Measurements from ENCODE around the gene CD7. TPM values are rescaled to one million over a fixed set of nuclear protein-coding genes. Genes with fewer than 3 reads are reported as not detected.

CD7 gene
- total RNA-seq, 1 donor from 2014 or later = not detected

DNA sequence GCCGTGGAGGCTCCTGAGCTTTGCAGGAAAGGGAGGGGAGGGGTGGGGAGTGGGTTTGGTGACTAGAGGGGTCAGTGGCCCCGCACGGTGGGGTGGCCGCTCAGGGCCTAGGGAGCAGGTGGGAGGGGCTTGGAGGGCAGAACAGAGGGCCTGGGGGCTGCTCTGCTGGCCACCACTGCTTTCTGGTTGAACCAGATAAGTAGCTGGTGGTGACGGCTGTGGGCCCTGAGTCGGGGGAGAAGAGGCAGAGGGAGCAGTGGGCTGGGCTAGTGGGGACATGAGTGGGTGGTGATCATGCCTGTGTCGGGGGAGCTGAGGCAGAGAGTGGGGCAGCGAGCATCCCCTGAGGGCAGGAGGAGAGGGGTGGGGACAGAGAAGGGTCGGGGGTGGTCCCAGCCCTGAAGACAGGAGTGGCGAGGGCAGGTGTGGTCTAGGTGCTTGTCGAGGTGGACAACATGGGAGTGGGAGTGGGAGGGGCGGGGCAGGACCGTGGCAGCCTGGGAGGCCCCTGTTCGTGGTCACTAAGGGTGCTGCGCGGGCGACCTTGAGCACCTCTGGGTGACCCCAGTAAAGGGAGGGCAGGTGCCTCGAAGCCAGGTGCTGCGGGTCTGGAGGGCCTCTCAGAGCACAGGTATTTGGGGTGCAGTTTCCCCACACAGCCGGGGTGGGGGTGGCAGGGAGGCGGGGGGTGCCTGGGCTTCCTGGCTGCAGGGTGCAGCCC lies 6.3 kb upstream of the CD7 start:
- H3K9me3 Mint-ChIP-seq (ENCODE audit: unreplicated experiment) = no peaks in the 10 kb centered on the region
- no peak overlapping the region for H3K4me3 Mint-ChIP-seq (ENCODE audit: unreplicated experiment)

DNA sequence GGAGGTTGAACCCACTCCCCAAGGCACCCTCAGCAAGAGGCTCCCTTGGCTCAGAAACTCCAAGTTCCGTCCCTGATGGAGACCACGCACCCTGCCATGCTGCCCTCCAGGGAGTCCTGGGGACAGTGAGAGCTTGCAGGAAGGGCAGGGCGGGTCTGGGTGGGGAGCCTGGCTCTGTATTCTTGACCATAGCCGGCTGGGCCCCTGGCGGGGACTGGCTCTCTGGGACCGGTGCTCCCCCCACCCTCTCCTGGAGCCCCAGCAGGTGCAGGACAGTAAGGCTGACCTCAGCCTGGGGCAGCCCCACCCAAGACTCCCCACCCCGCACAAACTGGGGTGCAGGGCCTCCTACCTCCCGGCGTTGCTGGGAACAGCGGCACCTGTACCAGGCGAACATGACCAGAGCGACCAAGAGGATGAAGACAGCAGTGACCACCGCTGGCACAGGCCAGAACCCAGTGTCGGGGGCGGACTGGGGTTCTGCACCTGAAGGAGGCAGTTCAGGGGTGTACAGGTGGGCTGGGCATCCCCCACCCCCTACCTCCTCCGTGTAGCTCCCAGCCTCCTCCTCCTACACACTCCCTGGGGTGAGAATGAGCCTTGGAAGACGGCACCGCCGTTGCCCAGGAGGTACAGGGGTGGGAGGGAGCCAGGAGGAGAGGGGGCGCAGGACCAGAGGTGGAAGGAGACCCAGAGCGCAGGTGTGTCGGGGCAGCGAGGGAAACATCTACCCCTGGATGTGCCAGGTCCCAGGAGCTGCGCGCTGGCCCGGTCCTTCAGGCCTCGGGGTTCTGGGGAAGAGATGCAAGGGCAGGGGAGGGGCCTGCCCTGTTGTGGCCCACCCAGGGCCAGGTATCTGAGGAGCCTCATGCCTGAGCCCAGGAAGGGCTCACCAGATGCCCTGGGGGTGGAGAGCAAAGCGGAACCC lies 5.4 kb upstream of the CD7 start:
- TF ChIP-seq, protein P1, sequence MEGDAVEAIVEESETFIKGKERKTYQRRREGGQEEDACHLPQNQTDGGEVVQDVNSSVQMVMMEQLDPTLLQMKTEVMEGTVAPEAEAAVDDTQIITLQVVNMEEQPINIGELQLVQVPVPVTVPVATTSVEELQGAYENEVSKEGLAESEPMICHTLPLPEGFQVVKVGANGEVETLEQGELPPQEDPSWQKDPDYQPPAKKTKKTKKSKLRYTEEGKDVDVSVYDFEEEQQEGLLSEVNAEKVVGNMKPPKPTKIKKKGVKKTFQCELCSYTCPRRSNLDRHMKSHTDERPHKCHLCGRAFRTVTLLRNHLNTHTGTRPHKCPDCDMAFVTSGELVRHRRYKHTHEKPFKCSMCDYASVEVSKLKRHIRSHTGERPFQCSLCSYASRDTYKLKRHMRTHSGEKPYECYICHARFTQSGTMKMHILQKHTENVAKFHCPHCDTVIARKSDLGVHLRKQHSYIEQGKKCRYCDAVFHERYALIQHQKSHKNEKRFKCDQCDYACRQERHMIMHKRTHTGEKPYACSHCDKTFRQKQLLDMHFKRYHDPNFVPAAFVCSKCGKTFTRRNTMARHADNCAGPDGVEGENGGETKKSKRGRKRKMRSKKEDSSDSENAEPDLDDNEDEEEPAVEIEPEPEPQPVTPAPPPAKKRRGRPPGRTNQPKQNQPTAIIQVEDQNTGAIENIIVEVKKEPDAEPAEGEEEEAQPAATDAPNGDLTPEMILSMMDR (IDR thresholded peaks at IDR 0.05; ENCODE audit: unreplicated experiment) = no peak
- Mint-ChIP-seq H3K27me3 (ENCODE audit: unreplicated experiment) (peaks cover 7% of the 10 kb centered on the region), H3K36me3 (ENCODE audit: low read depth, unreplicated experiment) (no peaks in the 10 kb centered on the region), H3K4me3 (ENCODE audit: unreplicated experiment) (no peak overlapping the region), H3K9me3 (ENCODE audit: unreplicated experiment) (no peaks in the 10 kb centered on the region), H3K4me1 (ENCODE audit: unreplicated experiment) (peaks cover 2% of the 10 kb centered on the region), H3K27ac (ENCODE audit: unreplicated experiment) (no peak overlapping the region)
- DNase-seq (ENCODE audit: low spot score) = no peak

More for the DNA sequence above, 6.3 kb upstream of the CD7 start:
- Mint-ChIP-seq H3K36me3 (ENCODE audit: low read depth, unreplicated experiment) (no peaks in the 10 kb centered on the region), H3K27ac (ENCODE audit: unreplicated experiment) (no peak overlapping the region), H3K27me3 (ENCODE audit: unreplicated experiment) (peaks cover 7% of the 10 kb centered on the region), H3K4me1 (ENCODE audit: unreplicated experiment) (peaks cover 2% of the 10 kb centered on the region)
- no peak for DNase-seq (ENCODE audit: low spot score)
- TF ChIP-seq, protein P1 (IDR thresholded peaks at IDR 0.05; ENCODE audit: unreplicated experiment) = no peak

DNA sequence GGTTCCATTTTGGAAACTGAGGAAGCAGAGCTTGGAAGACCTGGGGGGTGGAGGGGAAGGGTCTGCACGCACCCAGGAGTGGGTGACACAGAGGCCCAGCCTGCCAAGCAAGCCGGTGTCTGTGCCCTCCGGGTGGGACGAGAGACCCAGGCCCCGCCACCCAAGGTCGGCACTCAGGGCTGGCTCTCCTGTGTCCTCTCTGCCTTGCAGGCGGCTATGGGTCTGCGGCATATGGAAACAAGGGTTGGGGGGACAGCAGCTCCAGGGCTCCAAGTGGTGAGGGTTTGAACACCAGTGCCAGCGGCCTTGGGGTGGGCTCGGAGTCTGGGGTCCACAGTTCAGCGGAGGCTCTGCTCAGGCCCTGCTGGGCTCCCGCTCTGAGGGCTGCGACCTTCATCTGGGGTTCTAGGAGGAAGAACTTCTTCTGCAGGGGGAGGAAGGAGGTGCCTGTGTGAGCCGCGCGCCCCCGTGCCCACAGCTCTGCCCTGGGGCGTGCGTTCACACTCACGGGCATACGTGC lies 4.6 kb upstream of the CD7 start:
- Mint-ChIP-seq H3K4me1 (ENCODE audit: unreplicated experiment) (peaks cover 2% of the 10 kb centered on the region), H3K27me3 (ENCODE audit: unreplicated experiment) (peaks cover 7% of the 10 kb centered on the region), H3K27ac (ENCODE audit: unreplicated experiment) (no peak overlapping the region), H3K36me3 (ENCODE audit: low read depth, unreplicated experiment) (no peaks in the 10 kb centered on the region), H3K4me3 (ENCODE audit: unreplicated experiment) (no peak overlapping the region), H3K9me3 (ENCODE audit: unreplicated experiment) (no peaks in the 10 kb centered on the region)
- DNase-seq (ENCODE audit: low spot score) = no peak
- TF ChIP-seq, protein P1 (IDR thresholded peaks at IDR 0.05; ENCODE audit: unreplicated experiment) = no peak

DNA sequence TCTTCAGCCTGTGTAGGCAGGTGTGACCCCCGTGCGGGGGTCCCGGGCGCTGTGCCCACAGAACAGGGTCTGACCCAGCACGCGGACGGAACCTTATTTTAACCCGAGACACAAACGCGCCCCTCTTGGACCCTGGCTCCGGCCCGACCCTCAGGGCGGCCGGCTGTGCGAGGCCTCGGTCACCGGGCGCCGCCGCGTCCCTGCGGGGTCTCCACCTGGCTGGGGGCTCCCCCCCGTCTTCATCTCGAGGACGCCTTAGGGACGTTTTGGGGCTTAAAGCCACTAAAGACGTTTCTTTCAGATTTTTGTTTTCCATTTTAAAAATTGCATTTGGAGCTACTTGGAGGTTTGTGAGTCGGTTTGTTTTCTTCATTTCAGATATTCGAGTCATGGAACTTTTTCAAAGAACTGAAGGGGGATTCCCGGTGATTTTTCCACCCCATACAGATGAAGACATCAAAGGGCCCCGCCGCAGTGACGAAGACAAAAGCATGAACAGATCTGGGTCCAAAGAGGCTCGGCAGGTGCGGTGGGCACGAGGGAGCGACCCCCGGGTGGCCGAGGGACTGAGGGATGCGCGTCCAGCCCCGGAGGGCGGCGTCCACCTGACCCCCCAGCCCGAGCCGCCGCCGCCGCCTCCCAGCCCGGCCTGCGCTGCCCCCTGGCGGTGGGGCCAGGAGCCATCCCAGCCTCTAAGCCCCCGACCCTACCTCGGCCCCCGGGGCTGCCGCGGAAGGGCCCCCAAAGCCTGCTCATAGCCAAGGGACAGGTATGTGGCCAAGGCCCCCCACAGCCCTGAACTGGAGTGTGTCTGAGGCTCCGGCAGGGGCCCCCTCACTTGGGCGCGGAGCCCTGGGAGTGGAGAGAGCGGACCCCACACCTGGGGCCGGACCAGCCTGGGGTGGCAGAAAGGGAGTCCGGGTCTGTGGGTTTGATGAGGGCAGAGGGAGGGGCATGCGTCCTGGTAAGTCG lies 3.8 kb upstream of the CD7 start:
- Mint-ChIP-seq H3K27me3 (ENCODE audit: unreplicated experiment) (peaks cover 7% of the 10 kb centered on the region), H3K36me3 (ENCODE audit: low read depth, unreplicated experiment) (no peaks in the 10 kb centered on the region), H3K4me3 (ENCODE audit: unreplicated experiment) (no peak overlapping the region), H3K4me1 (ENCODE audit: unreplicated experiment) (peaks cover 2% of the 10 kb centered on the region), H3K27ac (ENCODE audit: unreplicated experiment) (no peak overlapping the region), H3K9me3 (ENCODE audit: unreplicated experiment) (no peaks in the 10 kb centered on the region)
- peak; percentile 66 for DNase-seq (ENCODE audit: low spot score)
- TF ChIP-seq, protein P1 (IDR thresholded peaks at IDR 0.05; ENCODE audit: unreplicated experiment) = peak; percentile 80

All from endothelial cell (in vitro differentiated cells).